GM23248 (cell line): ENCODE results near the gene ERBB4.
"Not testable (repeated sequence)": the region's sequence is repeated elsewhere in the genome, so short reads cannot be mapped to it uniquely, and the experiment has no call there.

Experiments used
- EZH2 ChIP-seq: fragments of 200-600 bp; sonication (generic); IDR thresholded peaks from 2 replicates; pipeline ENCODE4 v1.6.1; 2018; ENCODE audit warnings: antibody characterized with exemption, mild to moderate bottlenecking; ENCODE audit not compliant: insufficient read depth, poor library complexity, severe bottlenecking
- EZH2phosphoT487 ChIP-seq: fragments of 200-600 bp; sonication (generic); IDR thresholded peaks from 2 replicates; pipeline ENCODE4 v1.6.1; 2018; ENCODE audit warnings: antibody characterized with exemption, moderate library complexity, mild to moderate bottlenecking, low read depth; ENCODE audit not compliant: insufficient read depth

- TF ChIP-seq EZH2phosphoT487, EZH2: not testable (repeated sequence)
These were observed 946.6 kb downstream of the ERBB4 start for GRCh38 chr2:211592006-211592405.
